Inflammatory macrophage (primary cell): Measurements from ENCODE around the gene NDUFV3.
A peak's percentile ranks its signal among the peaks of the same experiment; 100 is the strongest.
"Not testable (repeated sequence)": the region's sequence is repeated elsewhere in the genome, so short reads cannot be mapped to it uniquely, and the experiment has no call there.

Experiments
- DNase-seq, 2 donors: peaks; one replicate each; pipeline ENCODE4 v3.0.0-alpha.2; 2020 to 2022
- total RNA-seq, 18 experiments: gene quantifications; one replicate each; lab custom pipeline; 2026; ENCODE audit warnings: mixed read lengths in 6 of 18, inconsistent platforms in 2 of 18; lab: John Stamatoyannopoulos, UW

NDUFV3 gene
- total RNA-seq, result 20.1 to 75.4 (median 51.3) reads per million in 18 experiments

DNA sequence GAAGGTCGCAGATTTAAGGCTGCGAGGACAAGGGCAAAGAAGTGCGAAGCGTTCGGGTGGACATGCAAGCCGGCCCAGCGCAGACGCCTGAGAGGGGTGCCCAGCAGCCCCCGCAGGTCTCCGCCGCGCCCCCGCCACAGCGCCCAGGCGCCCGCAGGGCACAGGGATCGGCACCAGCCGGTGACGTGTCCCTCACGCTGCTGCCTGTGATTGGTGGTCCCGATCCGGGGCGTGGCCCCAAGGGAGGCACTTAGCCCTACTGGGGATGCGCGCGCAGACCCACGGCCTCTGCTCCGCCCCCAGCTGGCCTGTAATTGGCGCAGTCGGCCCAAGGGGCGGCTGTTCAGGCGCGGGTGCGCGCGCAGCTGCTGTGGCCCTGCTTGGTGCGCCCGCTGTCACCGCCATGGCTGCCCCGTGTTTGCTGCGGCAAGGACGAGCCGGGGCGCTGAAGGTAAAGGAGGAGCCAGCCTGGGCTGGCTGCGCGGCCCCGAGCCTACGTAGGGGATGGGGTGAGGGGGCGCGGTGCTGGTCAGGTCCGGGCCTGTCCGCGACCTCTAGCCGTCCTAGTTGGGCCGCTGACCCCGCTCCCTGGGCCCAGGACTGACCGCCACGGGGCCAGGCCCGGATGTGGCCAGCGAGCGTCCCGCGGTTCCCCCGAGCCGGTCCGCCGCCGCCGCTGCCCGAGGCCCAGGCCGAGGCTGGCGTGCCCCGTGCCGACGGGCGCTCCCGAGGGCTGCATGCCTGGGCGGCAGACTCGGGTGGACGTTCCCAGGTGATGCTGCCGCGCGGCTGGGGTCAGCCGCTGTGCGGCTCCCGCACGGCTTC, at the start of gene NDUFV3:
NDUFV3 (plus strand) TSS at position 379 of the 825 bp plus-strand sequence; CDS start at position 404, 25 bp downstream.
- DNase-seq, result peak; percentile 100

GRCh38 chr21:42844411-42845113, 48.5 kb upstream of the NDUFV3 start:
- no peak for DNase-seq

DNA sequence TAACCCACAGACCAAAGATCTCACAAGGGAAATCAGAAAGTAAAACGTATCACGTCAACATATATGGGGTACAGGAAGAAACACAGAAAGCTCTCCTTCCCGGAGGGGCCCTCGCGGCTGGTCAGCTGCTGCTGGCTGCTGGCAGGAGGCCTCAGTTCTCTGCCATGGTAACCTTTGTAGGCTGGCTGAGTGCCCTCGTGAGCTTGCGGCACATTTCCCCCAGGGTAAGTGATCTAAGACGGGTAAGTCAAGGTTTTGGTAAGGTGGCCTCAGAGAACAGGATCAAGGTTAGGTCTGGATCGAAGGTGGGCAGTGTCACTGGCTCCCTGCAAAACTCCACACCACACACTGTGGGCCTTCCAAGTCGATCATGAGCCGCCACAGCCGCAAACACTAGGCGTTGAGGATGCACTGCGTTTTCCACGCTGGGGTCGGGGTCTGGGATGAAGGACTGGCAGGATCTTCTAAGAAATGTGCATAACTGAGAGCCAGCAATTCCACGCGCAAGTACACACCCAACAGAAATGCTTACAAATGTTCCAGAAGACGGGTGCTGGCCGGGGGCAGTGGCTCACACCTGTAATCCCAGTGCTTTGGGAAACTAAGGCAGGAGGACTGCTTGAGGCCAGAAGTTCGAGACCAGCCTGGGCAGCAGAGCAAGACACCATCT, 47.7 kb upstream of the NDUFV3 start:
- no peak for DNase-seq

DNA sequence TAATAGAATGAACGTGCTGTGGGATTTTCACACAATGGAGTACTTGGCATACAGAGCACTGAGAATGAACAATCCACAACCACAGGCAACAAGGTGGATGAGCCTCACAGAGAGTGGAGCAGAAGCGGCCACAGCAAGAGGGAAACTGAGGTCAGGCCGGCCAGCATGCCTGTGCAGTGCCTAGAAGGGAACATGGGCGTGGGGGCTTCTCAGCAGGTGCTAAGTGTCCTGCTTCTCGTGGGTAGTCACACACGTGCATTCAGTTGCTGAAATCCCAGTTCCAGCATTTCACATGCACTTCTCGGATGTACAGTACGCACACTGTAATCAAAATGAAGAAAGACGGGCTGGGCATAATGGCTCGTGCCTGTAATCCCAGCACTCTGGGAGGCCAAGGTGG, 46.9 kb upstream of the NDUFV3 start:
- no peak for DNase-seq

DNA sequence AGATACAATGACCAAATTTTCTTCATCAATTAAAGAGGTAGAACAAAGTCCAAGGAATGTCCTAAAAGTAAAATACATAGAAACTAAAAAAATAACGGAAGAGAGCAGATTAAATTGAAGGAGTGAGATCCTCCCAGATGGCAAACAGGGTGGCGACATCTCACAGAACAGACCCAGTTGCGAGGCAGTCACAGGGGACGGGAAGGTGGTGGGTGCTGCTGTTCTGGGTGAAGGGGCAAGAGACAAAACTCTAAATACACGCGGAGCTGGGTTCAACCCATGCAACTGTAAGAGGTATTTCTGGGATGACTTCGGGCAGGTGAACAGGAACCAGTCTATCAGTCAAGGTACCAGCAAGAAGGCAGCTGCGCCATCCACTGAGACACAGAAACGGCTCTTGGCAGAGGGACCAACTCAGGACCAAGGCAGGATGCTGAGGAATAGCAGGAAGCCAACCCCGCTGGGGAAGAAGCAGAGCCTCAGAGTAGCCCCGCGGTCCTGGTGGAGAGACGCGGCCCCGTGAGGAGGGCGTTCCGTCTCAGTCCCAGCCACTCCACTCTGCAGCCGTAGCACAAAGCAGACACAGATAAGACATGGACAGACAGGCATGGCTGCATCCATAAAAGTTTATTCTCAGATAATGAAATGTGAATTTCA, 45.9 kb upstream of the NDUFV3 start:
- no peak for DNase-seq

- no peak for DNase-seq
Observed at GRCh38 chr21:42847726-42848125, 45.4 kb upstream of the NDUFV3 start.

DNA sequence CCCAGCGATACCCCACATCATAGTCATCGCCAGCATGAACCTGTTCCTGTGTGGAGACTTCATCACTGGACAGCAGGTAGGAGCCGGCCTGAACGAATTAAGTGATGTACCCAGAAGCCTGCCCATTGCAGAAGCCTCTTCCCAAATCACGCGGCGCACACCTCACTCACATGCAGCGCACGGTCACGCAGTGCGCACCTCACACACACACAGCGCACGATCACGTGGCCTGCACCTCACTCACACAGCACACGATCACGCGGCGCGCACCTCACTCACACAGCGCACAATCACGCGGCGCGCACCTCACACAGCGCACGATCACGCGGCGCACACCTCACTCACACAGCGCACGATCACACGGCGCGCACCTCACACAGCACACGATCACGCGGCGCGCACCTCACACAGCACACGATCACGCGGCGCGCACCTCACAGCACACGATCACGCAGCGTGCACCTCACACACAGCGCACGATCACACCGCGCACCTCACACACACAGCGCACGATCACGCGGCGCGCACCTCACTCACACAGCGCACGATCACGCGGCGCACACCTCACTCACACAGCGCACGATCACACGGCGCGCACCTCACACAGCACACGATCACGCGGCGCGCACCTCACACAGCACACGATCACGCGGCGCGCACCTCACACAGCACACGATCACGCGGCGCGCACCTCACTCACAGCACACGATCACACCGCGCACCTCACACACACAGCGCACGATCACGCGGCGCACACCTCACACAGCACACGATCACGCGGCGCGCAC, 44.8 kb upstream of the NDUFV3 start:
- not testable (repeated sequence) for DNase-seq

- DNase-seq, result no peak
Observed at GRCh38 chr21:42848932-42849758, 44.0 kb upstream of the NDUFV3 start.

DNA sequence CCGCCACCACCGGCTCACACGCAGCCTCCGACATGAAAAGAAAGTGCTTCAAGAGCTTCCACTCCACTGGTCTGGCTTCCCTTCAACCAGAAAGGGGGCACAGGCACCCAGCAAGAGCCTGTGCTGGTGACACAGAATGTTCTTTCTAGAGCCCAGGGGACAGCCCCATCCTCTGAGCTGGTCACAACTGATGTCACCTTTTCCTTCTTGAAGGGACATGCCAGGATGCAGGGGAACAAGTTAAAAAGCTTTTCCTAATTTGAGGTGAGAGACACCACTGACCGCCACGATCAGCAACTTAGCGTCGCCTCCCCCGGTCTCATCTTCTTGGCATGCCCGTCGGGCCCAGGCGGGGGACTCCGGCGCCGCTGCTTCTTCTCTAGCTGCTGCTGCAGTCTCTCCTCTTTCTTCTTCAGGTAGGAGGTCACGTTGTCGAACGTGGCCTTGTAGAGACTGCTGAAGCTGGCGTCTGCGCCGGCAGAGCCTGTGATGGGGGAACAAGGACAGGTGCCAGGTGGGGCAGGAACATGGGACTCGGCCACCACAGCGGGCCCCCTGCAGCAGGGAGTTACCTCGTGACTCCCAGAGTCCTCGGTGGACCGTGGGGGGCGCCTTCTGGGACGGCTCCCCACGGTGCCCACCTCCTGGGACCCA, 43.2 kb upstream of the NDUFV3 start:
- DNase-seq, result no peak

- no peak for DNase-seq
Observed at GRCh38 chr21:42850463-42850862, 42.6 kb upstream of the NDUFV3 start.

GRCh38 chr21:42850866-42851391, 42.2 kb upstream of the NDUFV3 start:
- peak in 1 of 2 donors; percentile 27 for DNase-seq

DNA sequence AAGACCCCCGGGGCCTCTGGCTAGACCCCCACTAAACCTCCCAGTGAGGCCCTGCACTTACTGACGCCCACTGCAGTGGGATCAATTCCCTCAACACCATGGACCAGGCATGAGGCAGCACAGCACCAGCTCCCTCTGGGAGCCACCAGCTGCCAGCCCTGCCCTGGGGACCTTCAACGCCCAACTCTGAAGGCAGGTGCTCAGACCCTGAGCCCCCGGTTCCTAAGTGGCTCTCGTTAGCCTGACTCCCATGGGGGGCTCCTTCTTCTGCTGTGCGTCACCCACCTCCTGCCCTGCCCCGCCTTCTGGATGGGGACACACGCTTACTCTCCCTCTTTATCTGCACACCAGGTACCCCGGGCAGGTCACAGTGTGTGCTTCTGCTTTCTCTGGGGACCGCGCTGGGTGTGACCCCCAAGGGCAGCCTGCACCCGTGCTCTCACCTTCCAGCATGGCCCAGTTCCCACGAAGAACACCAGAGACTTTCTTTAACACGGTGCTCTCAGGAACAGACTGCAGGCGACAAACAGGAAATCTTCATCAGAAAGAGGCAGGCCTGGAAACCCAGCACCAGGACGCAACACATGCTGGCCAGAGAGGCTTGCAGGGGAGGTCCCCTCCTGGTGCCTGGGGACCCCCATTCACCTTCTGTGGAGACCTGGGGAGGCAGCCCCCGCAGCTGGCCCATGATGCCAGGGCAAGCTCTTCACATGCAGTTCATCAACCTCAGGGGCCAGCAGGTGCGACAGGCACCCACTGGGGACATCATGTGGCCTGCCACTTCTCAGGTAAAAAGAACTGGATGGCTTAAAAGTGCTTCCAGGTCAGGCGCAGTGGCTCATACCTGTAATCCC, 41.1 kb upstream of the NDUFV3 start:
- no peak for DNase-seq

DNA sequence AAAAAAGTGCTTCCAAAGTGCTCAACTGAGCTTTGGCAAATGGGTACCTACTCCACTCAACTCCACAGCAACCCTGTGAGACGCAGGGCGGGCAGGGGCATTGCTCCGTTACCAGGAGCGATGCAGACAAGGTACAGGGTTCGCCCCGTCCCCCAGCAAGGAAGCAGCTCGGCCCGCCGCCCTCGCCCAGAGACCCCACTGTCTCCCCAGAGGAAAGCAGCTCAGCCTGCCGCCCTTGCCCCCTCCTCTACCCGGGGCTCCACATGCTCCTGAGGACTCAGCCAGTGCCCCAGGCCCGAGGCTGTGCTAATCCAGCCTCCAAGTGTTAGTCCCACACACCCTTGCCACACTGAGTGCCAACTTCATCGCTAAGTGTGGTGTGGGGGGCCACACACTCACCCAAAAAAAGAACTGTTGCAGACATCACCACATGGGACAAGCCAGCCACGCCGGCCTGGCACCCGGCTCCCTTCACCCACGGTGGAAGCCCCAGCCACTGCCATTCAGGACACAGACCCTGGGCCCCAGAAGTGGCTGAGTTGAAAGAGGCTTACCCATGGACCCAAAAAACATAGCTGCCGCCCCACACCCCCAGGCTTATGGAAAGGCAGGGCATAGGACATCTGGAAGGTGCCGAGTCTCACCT, 40.1 kb upstream of the NDUFV3 start:
- no peak for DNase-seq

DNA sequence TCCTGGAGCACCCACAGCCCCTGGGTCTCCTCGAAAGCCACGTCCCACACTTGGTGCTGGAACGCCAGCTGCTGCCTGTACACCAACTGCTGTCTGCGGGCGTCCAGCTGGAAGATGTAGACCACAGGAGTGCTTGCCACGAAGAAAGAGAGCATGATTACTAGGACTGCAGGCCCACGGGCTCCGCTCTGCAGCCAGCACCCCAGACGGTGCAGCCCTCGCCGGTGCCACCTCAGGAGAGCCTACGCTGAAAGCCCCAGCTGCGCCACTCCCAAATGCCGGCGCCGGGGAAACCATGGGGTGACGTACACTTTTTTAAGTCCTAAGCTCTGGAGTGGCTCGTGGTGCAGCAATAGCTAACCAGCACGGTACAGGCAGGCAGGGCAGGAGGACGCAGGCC, 39.5 kb upstream of the NDUFV3 start:
- DNase-seq, result no peak

DNA sequence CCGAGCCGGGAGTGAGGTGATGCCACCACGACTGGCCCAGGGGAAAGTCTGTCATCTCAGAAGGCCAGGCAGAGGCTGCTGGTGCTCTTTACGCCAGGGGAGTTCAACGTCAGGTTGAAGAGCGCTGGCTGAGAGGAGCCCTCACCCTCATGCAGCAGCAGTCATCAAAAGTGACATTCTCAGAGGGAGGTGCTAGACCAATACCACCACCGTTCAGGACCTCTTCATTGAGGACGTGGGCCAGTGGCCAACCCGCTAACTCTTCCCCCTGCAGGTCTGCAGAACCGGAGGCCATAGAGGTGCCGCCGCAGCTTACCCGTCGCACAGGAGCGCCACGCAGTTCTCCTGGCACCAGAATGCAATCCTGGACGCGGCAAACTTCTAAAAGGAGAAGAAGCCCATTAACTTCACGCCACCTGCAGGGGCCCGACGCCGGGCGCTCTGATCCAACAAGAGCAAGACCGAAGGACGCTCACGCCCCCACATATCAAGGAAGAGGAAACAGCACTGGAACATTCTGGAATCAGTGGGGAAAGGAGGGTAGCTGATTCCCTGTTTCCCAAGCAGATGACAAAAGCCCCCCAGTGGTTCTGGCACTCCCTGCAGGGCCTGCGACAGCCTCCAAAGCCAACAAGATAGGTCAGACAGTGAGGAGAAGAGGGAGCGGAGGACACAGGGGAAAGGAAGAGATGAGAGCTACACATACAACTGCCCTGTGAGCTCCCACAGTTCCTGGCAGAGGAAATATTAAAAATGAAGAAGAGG, 38.7 kb upstream of the NDUFV3 start:
- DNase-seq, result no peak

GRCh38 chr21:42855171-42855936, 37.8 kb upstream of the NDUFV3 start:
- DNase-seq, result no peak

DNA sequence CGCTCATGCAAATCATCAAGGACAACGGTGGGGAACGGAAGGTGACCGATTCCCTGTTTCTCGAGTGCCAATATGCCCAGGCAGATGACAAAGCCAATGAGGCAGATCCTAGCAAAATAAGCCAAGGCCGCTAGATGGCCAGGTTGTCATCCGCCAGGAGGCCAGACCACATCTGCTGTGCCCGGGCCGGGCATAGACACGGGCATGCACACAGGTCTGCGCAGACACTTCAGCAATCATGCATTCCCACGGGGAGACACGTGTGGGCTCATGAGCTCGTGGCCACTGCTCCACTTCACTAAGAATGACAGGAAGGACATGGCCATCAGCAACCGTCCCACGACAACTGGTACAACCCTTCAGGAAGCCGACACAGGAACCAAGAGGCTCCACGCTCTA, 37.2 kb upstream of the NDUFV3 start:
- DNase-seq, result no peak
